ENCODE data around the gene RPTOR. TPM values are rescaled to one million over a fixed set of nuclear protein-coding genes. Genes with fewer than 3 reads are reported as not detected.

RPTOR gene
- polyA plus RNA-seq, 1 of the 3 experiments (the other 2 are of a cell fraction) = 14.9 TPM

DNA sequence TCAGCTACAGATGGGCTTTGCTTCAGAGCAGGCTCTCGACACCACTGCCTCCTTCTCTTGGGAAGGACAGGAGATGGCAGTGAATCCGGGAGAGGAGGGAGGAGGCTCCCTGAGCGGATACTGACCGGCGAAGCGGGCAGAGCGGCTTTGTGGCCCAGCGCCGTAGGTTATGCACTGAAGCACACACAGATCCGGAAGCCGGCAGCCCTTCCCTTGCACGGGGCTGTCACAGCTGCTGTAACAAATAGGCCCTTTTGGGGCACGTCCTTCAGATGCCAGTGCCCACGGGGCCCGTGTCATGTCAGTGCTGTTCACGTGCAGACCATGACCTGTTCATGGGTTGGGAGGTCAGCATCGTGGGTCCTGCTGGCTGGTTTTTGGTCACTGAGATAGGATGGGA lies 302.3 kb downstream of the RPTOR start:
- DNase-seq = no peak
- no peak overlapping the region for H3K27ac ChIP-seq (ENCODE audit: low read depth in 2 of 2, low read length in 1 of 2)
- no peak overlapping the region for H3K9ac ChIP-seq
- peaks cover 0 to 23% of the 10 kb centered on the region in 2 experiments for H3K36me3 ChIP-seq (replicated peaks in 1 of 2; ENCODE audit: control insufficient read depth in 1 of 2, insufficient read depth in 2 of 2, low read length in 1 of 2)
- CTCF ChIA-PET = interaction anchor here (2.0 kb wide), 1 partner anchor 12 kb away, joined by 6 read pairs; no protein-coding TSS in a partner anchor
- H3K9me2 ChIP-seq = no peaks in the 10 kb centered on the region
- no peaks in the 10 kb centered on the region for H4K20me1 ChIP-seq (ENCODE audit: insufficient read depth)
- no peaks in the 10 kb centered on the region for H3K4me1 ChIP-seq (ENCODE audit: control insufficient read depth in 1 of 2, insufficient read depth in 2 of 2, low read depth in 1 of 2, low read length in 1 of 2)
- no peaks in the 10 kb centered on the region for H3K79me2 ChIP-seq (ENCODE audit: insufficient read depth)
- 98% methylated on average over 17 of the region's 17 CpGs for WGBS (ENCODE audit: low lambda C conversion rate)
- no peaks in the 10 kb centered on the region for H3K9me3 ChIP-seq
- no peaks in the 10 kb centered on the region for H3F3A ChIP-seq (replicated peaks; ENCODE audit: insufficient read depth)
- no peak overlapping the region for H3K4me2 ChIP-seq
- no peak overlapping the region for H2AFZ ChIP-seq (ENCODE audit: low read depth)
- POLR2A ChIA-PET = no interaction called here
- H3K4me3 ChIP-seq (ENCODE audit: low read depth in 2 of 2, low read length in 1 of 2) = no peak overlapping the region
- TF ChIP-seq, protein P1, sequence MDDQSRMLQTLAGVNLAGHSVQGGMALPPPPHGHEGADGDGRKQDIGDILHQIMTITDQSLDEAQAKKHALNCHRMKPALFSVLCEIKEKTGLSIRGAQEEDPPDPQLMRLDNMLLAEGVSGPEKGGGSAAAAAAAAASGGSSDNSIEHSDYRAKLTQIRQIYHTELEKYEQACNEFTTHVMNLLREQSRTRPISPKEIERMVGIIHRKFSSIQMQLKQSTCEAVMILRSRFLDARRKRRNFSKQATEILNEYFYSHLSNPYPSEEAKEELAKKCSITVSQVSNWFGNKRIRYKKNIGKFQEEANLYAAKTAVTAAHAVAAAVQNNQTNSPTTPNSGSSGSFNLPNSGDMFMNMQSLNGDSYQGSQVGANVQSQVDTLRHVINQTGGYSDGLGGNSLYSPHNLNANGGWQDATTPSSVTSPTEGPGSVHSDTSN (IDR thresholded peaks at IDR 0.05) = no peak
- no peak for TF ChIP-seq NRF1 (IDR thresholded peaks at IDR 0.05; ENCODE audit: low read depth, low read length)
- TF ChIP-seq GABPA (IDR thresholded peaks at IDR 0.05; ENCODE audit: low read depth) = no peak
- no peak for TF ChIP-seq SMC3 (IDR thresholded peaks at IDR 0.05; ENCODE audit: low read depth, low read length)
- TF ChIP-seq RXRA (IDR thresholded peaks at IDR 0.05; ENCODE audit: borderline replicate concordance, low read depth) = no peak
- TF ChIP-seq SIN3A (IDR thresholded peaks at IDR 0.05; ENCODE audit: borderline replicate concordance, low read depth, low read length) = no peak
- no peak for TF ChIP-seq POLR2AphosphoS5 (IDR thresholded peaks at IDR 0.05; ENCODE audit: low read depth, low read length)
- TF ChIP-seq, protein P2, sequence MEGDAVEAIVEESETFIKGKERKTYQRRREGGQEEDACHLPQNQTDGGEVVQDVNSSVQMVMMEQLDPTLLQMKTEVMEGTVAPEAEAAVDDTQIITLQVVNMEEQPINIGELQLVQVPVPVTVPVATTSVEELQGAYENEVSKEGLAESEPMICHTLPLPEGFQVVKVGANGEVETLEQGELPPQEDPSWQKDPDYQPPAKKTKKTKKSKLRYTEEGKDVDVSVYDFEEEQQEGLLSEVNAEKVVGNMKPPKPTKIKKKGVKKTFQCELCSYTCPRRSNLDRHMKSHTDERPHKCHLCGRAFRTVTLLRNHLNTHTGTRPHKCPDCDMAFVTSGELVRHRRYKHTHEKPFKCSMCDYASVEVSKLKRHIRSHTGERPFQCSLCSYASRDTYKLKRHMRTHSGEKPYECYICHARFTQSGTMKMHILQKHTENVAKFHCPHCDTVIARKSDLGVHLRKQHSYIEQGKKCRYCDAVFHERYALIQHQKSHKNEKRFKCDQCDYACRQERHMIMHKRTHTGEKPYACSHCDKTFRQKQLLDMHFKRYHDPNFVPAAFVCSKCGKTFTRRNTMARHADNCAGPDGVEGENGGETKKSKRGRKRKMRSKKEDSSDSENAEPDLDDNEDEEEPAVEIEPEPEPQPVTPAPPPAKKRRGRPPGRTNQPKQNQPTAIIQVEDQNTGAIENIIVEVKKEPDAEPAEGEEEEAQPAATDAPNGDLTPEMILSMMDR (IDR thresholded peaks at IDR 0.05) = no peak
- no peak for TF ChIP-seq RCOR1 (IDR thresholded peaks at IDR 0.05; ENCODE audit: low read length)
- TF ChIP-seq, protein P3, sequence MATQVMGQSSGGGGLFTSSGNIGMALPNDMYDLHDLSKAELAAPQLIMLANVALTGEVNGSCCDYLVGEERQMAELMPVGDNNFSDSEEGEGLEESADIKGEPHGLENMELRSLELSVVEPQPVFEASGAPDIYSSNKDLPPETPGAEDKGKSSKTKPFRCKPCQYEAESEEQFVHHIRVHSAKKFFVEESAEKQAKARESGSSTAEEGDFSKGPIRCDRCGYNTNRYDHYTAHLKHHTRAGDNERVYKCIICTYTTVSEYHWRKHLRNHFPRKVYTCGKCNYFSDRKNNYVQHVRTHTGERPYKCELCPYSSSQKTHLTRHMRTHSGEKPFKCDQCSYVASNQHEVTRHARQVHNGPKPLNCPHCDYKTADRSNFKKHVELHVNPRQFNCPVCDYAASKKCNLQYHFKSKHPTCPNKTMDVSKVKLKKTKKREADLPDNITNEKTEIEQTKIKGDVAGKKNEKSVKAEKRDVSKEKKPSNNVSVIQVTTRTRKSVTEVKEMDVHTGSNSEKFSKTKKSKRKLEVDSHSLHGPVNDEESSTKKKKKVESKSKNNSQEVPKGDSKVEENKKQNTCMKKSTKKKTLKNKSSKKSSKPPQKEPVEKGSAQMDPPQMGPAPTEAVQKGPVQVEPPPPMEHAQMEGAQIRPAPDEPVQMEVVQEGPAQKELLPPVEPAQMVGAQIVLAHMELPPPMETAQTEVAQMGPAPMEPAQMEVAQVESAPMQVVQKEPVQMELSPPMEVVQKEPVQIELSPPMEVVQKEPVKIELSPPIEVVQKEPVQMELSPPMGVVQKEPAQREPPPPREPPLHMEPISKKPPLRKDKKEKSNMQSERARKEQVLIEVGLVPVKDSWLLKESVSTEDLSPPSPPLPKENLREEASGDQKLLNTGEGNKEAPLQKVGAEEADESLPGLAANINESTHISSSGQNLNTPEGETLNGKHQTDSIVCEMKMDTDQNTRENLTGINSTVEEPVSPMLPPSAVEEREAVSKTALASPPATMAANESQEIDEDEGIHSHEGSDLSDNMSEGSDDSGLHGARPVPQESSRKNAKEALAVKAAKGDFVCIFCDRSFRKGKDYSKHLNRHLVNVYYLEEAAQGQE (IDR thresholded peaks at IDR 0.05; ENCODE audit: low read depth, low read length) = no peak
- no peak for TF ChIP-seq EP300 (IDR thresholded peaks at IDR 0.05; ENCODE audit: borderline replicate concordance in 1 of 2, low read depth in 1 of 2, low read length in 1 of 2)
- no peak for TF ChIP-seq CHD2 (IDR thresholded peaks at IDR 0.05; ENCODE audit: low read length, partially characterized antibody)
- TF ChIP-seq TCF12 (IDR thresholded peaks at IDR 0.05) = no peak
- TF ChIP-seq MEF2A (IDR thresholded peaks at IDR 0.05; ENCODE audit: borderline replicate concordance, low read depth) = no peak
- TF ChIP-seq, protein P4, sequence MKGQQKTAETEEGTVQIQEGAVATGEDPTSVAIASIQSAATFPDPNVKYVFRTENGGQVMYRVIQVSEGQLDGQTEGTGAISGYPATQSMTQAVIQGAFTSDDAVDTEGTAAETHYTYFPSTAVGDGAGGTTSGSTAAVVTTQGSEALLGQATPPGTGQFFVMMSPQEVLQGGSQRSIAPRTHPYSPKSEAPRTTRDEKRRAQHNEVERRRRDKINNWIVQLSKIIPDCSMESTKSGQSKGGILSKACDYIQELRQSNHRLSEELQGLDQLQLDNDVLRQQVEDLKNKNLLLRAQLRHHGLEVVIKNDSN (IDR thresholded peaks at IDR 0.05; ENCODE audit: borderline replicate concordance, low read depth) = no peak
- TF ChIP-seq FOSL2 (IDR thresholded peaks at IDR 0.05; ENCODE audit: borderline replicate concordance, low read depth) = no peak
- H3K27me3 ChIP-seq (ENCODE audit: insufficient read depth) = no peaks in the 10 kb centered on the region
